Lung (tissue), 12 donors: Measurements from ENCODE around the gene SRBD1. TPM values are rescaled to one million over a fixed set of nuclear protein-coding genes. Genes with fewer than 3 reads are reported as not detected.

Source experiments
- ATAC-seq: fragments of 200-7000 bp; cut with Tn5 transposase; one replicate; pipeline ENCODE4 v1.9.1; 2020; ENCODE audit warnings: moderate number of reproducible peaks; ENCODE audit not compliant: insufficient read depth, low FRiP score
- DNase-seq, 3 donors: peaks; one replicate each; pipeline ENCODE4 v3.0.0-alpha.2; 2013 to 2017
- H3K27ac ChIP-seq, 2 donors: one replicate each; pipeline ENCODE4 v1.5.1; 2013; ENCODE audit warnings: mild to moderate bottlenecking in 2 of 2, moderate library complexity in 2 of 2, control low read depth in 1 of 2, inconsistent platforms in 1 of 2, low read depth in 1 of 2, low read length in 1 of 2
- H3K27me3 ChIP-seq, 3 donors: one replicate each; pipeline ENCODE4 v1.5.1; 2013; ENCODE audit warnings: low read length in 2 of 3; ENCODE audit not compliant: control insufficient read depth in 3 of 3, insufficient read depth in 3 of 3
- H3K36me3 ChIP-seq, 4 donors: one replicate each; pipeline ENCODE4 v1.5.1; 2013; ENCODE audit warnings: low read length in 4 of 4, mild to moderate bottlenecking in 1 of 4, moderate library complexity in 1 of 4; ENCODE audit not compliant: control insufficient read depth in 4 of 4, insufficient read depth in 4 of 4
- H3K4me1 ChIP-seq, 5 donors: one replicate each; pipeline ENCODE4 v1.5.1; 2013; ENCODE audit warnings: low read length in 5 of 5, mild to moderate bottlenecking in 2 of 5, moderate library complexity in 1 of 5; ENCODE audit not compliant: control insufficient read depth in 5 of 5, insufficient read depth in 5 of 5
- H3K4me3 ChIP-seq: one replicate; pipeline ENCODE4 v1.5.1; 2013; ENCODE audit warnings: mild to moderate bottlenecking, control low read depth, moderate library complexity
- H3K9ac ChIP-seq, 2 donors: one replicate each; pipeline ENCODE4 v1.5.1; 2013; ENCODE audit warnings: low read length in 2 of 2, control low read depth in 1 of 2; ENCODE audit not compliant: insufficient read depth in 1 of 2
- H3K9me3 ChIP-seq, 4 donors: one replicate each; pipeline ENCODE4 v1.5.1; 2013; ENCODE audit warnings: low read length in 3 of 4, mild to moderate bottlenecking in 1 of 4, moderate library complexity in 1 of 4; ENCODE audit not compliant: control insufficient read depth in 4 of 4, insufficient read depth in 3 of 4
- CTCF ChIP-seq: IDR thresholded peaks from 2 replicates; pipeline ENCODE4 v1.5.1; 2012; ENCODE audit warnings: mild to moderate bottlenecking; ENCODE audit errors: control extremely low read depth, extremely low read depth
- WGBS, 2 donors: extraction: QIAGEN DNeasy Blood & Tissue Kit; methylation state at CpG; one replicate each; pipeline ENCODE4 v1.1.7; 2013; 5-methylcytosine and 5-hydroxymethylcytosine counted together
- polyA plus RNA-seq, 2 donors: library from polyadenylated mRNA; stranded (reverse); fragments of 200-250 nt; gene quantifications; one replicate each; pipeline ENCODE4 v1.2.1, GENCODE V29; 2013
- total RNA-seq, 2 donors: library from RNA; depleted of rRNA in 1 of 2; stranded (reverse); fragments of >200 nt in 1 of 2; gene quantifications; one replicate each; pipeline ENCODE4 v1.2.1, GENCODE V29; 2014 to 2021
- donor health status: control.
- donor health status: control.
- donor health status: Bipolar disorder and iron deficiency.
- donor health status: healthy.
- donor health status: DM: yes; HTN: yes; CAD: no.

SRBD1 gene
- total and polyA plus RNA-seq, 4 donors = 5.6 to 30.6 (median 11.5) TPM

GRCh38 chr2:45368792-45369191, 242.3 kb downstream of the SRBD1 start:
- Histone ChIP-seq H3K4me1 (peaks cover 0 to 2% (median 0%) of the 10 kb centered on the region in 5 donors), H3K4me3 (no peak overlapping the region), H3K9me3 (no peaks in the 10 kb centered on the region), H3K27me3 (no peaks in the 10 kb centered on the region), H3K27ac (no peak overlapping the region), H3K9ac (no peak overlapping the region), H3K36me3 (no peaks in the 10 kb centered on the region)
- WGBS, 2 donors = 98 to 100% methylated on average over 1 of the region's 1 CpG
- ATAC-seq (no peak), DNase-seq (no peak)
- TF ChIP-seq CTCF = no peak

GRCh38 chr2:45361666-45362065, 249.4 kb downstream of the SRBD1 start:
- WGBS, 2 donors = 82 to 92% methylated on average over 2 of the region's 2 CpGs

GRCh38 chr2:45354776-45355175, 256.3 kb downstream of the SRBD1 start:
- WGBS, 2 donors = 91 to 92% methylated on average over 2 of the region's 2 CpGs
- no peak overlapping the region for H3K9ac ChIP-seq
- no peaks in the 10 kb centered on the region for H3K9me3 ChIP-seq
- H3K4me3 ChIP-seq = no peak overlapping the region
- H3K36me3 ChIP-seq = no peaks in the 10 kb centered on the region
- no peak for DNase-seq
- no peaks in the 10 kb centered on the region for H3K4me1 ChIP-seq
- H3K27ac ChIP-seq = no peak overlapping the region
- no peak for ATAC-seq
- TF ChIP-seq CTCF = no peak
- no peaks in the 10 kb centered on the region for H3K27me3 ChIP-seq

More at GRCh38 chr2:45361666-45362065, 249.4 kb downstream of the SRBD1 start:
- Histone ChIP-seq H3K9ac (no peak overlapping the region), H3K36me3 (no peaks in the 10 kb centered on the region), H3K9me3 (no peaks in the 10 kb centered on the region), H3K4me3 (no peak overlapping the region), H3K27me3 (no peaks in the 10 kb centered on the region), H3K4me1 (no peaks in the 10 kb centered on the region), H3K27ac (no peak overlapping the region)
- TF ChIP-seq CTCF = no peak
- DNase-seq = no peak
- ATAC-seq = no peak

- Histone ChIP-seq H3K4me3 (no peak overlapping the region), H3K9ac (no peak overlapping the region), H3K36me3 (no peaks in the 10 kb centered on the region), H3K27me3 (no peaks in the 10 kb centered on the region), H3K9me3 (no peaks in the 10 kb centered on the region), H3K27ac (no peak overlapping the region), H3K4me1 (no peaks in the 10 kb centered on the region)
- no peak for DNase-seq
- no peak for ATAC-seq
- 68 to 73% methylated on average over 2 of the region's 2 CpGs for WGBS, 2 donors
- no peak for TF ChIP-seq CTCF
Measured at GRCh38 chr2:45353879-45354278, 257.2 kb downstream of the SRBD1 start.
